ENCODE measurements around the gene ZFP36L1. TPM values are rescaled to one million over a fixed set of nuclear protein-coding genes. Genes with fewer than 3 reads are reported as not detected.

Gene ZFP36L1
- total and polyA plus RNA-seq, 10 of the 15 experiments (the other 5 are each of a cell fraction or from before 2014, with no cell fraction given): 22.0 to 184 (median 66.1) TPM

GRCh38 chr14:68784978-68785533, 7.8 kb downstream of the ZFP36L1 start:
- peak overlapping the region; percentile 52; the same call in 1 of the 2 replicates for H3K27ac ChIP-seq (ENCODE audit: control insufficient read depth, insufficient read depth)
- no peaks in the 10 kb centered on the region; the same call in 2 of the 3 replicates for H3K9me3 ChIP-seq (replicated peaks; ENCODE audit: control insufficient read depth, insufficient read depth, low read length)
- no peak for TF ChIP-seq EZH2 (IDR thresholded peaks at IDR 0.05; ENCODE audit: borderline replicate concordance, control insufficient read depth, low read depth, low read length)
- no peak for TF ChIP-seq NR2F1 (conservative IDR thresholded peaks at IDR 0.05)
- TF ChIP-seq MEF2A (IDR thresholded peaks at IDR 0.05; ENCODE audit: insufficient read depth, low read depth, low read length): no peak
- TF ChIP-seq SMARCA5 (IDR thresholded peaks at IDR 0.05): no peak
- no peak for TF ChIP-seq NFYA (IDR thresholded peaks at IDR 0.05; ENCODE audit: borderline replicate concordance, low read depth, low read length)
- no peak for TF ChIP-seq NBN (IDR thresholded peaks at IDR 0.05)
- no peak for TF ChIP-seq ZNF207 (IDR thresholded peaks at IDR 0.05; ENCODE audit: borderline replicate concordance)
- no peak for TF ChIP-seq POLR2AphosphoS5 (IDR thresholded peaks at IDR 0.05; ENCODE audit: low read length)
- no peak for TF ChIP-seq IRF5 (IDR thresholded peaks at IDR 0.05; ENCODE audit: borderline replicate concordance)
- no peak for TF ChIP-seq DPF2 (IDR thresholded peaks at IDR 0.05)
- no peak for TF ChIP-seq CREM (IDR thresholded peaks at IDR 0.05; ENCODE audit: low read depth)
- ChIA-PET POLR2A (interaction anchor here (0.5 to 9.5 kb wide), 6 partner anchors 10 to 407 kb away, joined by 3 to 115 read pairs (median 4); no protein-coding TSS in a partner anchor), SMC1A (ENCODE audit: uncharacterized antibody, unreplicated experiment) (interaction anchor here (0.9 to 9.5 kb wide), 16 partner anchors 34 to 851 kb away, joined by 3 to 200 read pairs (median 4); no protein-coding TSS in a partner anchor), CTCF (interaction anchor here (1.0 to 9.5 kb wide), 6 partner anchors 36 to 841 kb away, joined by 3 to 254 read pairs (median 5); no protein-coding TSS in a partner anchor), RAD21 (ENCODE audit: unreplicated experiment) (interaction anchor here (0.7 to 10.7 kb wide), 18 partner anchors 8 to 534 kb away, joined by 3 to 244 read pairs (median 4); partner anchors contain the start of gene ZFP36L1)
- in situ Hi-C loops (cut with MboI) (no loop called here), intact Hi-C loops (cut with micrococcal nuclease; ENCODE audit: unreplicated experiment) (loop anchor here (5.0 kb wide), 2 partner anchors 53 to 288 kb away; no protein-coding TSS in a partner anchor)
- H3K79me2 ChIP-seq (ENCODE audit: control insufficient read depth, insufficient read depth, low read length): peaks cover 14% of the 10 kb centered on the region
- no TSS peak for BruUV-seq (replicated peaks)
- FAIRE-seq: no peak
- H4K20me1 ChIP-seq (ENCODE audit: control insufficient read depth, insufficient read depth): peaks cover 10% of the 10 kb centered on the region; the same call in 1 of the 2 replicates
- WGBS (ENCODE audit: insufficient coverage, insufficient replicate concordance, low lambda C conversion rate, missing lambda C conversion rate): 73% methylated on average over 6 of the region's 6 CpGs
- H3K27me3 ChIP-seq (replicated peaks in 1 of 2; ENCODE audit: control insufficient read depth in 2 of 2, insufficient read depth in 2 of 2, low read length in 1 of 2): no peaks in the 10 kb centered on the region
- no peak overlapping the region for H3K9ac ChIP-seq (ENCODE audit: control insufficient read depth, insufficient read depth, low read length)
- no peak for DNase-seq (ENCODE audit: low read depth, low spot score)
- H2AFZ ChIP-seq (ENCODE audit: control insufficient read depth, low read depth, low read length): no peak overlapping the region
- ATAC-seq: no peak
- H3K4me3 ChIP-seq: no peak overlapping the region
- H3K36me3 ChIP-seq (ENCODE audit: control insufficient read depth in 2 of 2, insufficient read depth in 2 of 2, low read length in 1 of 2): peaks cover 9 to 12% of the 10 kb centered on the region in 2 experiments
- H3K4me2 ChIP-seq (ENCODE audit: control insufficient read depth, insufficient read depth): no peak overlapping the region
- peaks cover 32% of the 10 kb centered on the region for H3K4me1 ChIP-seq (ENCODE audit: control insufficient read depth, insufficient read depth, low read length)

Data from GM12878 (cell line).